Thymus (tissue), 14 donors: Measurements from ENCODE around the gene MYORG. TPM values are rescaled to one million over a fixed set of nuclear protein-coding genes. Genes with fewer than 3 reads are reported as not detected.

Source experiments
- DNase-seq, 9 donors: peaks; one replicate each; pipeline ENCODE4 v3.0.0-alpha.2; 2013; ENCODE audit warnings: low spot score in 9 of 9, low read depth in 6 of 9, missing footprints in 1 of 9
- H3K27ac ChIP-seq, 2 donors: one replicate each; pipeline ENCODE4 v1.5.1; 2013; ENCODE audit warnings: control low read depth in 1 of 2, low read depth in 1 of 2, low read length in 1 of 2, mild to moderate bottlenecking in 1 of 2, moderate library complexity in 1 of 2
- H3K27me3 ChIP-seq, 2 donors: one replicate each; pipeline ENCODE4 v1.5.1; 2013; ENCODE audit warnings: low read length in 1 of 2; ENCODE audit not compliant: control insufficient read depth in 2 of 2, insufficient read depth in 1 of 2
- H3K36me3 ChIP-seq, 2 donors: one replicate each; pipeline ENCODE4 v1.5.1; 2013; ENCODE audit warnings: low read length in 1 of 2, mild to moderate bottlenecking in 1 of 2, moderate library complexity in 1 of 2; ENCODE audit not compliant: control insufficient read depth in 2 of 2, insufficient read depth in 2 of 2
- H3K4me1 ChIP-seq, 2 donors: one replicate each; pipeline ENCODE4 v1.5.1; 2013; ENCODE audit warnings: low read length in 2 of 2; ENCODE audit not compliant: control insufficient read depth in 2 of 2, insufficient read depth in 2 of 2
- H3K4me3 ChIP-seq, 2 donors: one replicate each; pipeline ENCODE4 v1.5.1; 2013; ENCODE audit warnings: low read length in 2 of 2, control low read depth in 1 of 2, mild to moderate bottlenecking in 1 of 2
- H3K9me3 ChIP-seq, 2 donors: one replicate each; pipeline ENCODE4 v1.5.1; 2013; ENCODE audit warnings: low read length in 1 of 2, mild to moderate bottlenecking in 1 of 2; ENCODE audit not compliant: control insufficient read depth in 2 of 2, insufficient read depth in 1 of 2
- WGBS: extraction: QIAGEN DNeasy Blood & Tissue Kit; methylation state at CpG from one replicate; pipeline ENCODE4 v1.1.7; 2013; 5-methylcytosine and 5-hydroxymethylcytosine counted together
- long read RNA-seq, 10 donors: transcript quantifications; one replicate each; lab custom pipeline, GENCODE V29; 2026
- polyA plus RNA-seq: library from polyadenylated mRNA; stranded (reverse); fragments of 200-250 nt; gene quantifications from one replicate; pipeline ENCODE4 v1.2.3, GENCODE V29; 2013
- total RNA-seq: library from RNA; stranded (reverse); fragments of 120-200 nt; gene quantifications from one replicate; pipeline ENCODE4 v1.2.4, GENCODE V29; 2013
- donor health status: healthy.

The MYORG gene
- total RNA-seq (0.52 TPM), polyA plus RNA-seq (1.3 TPM)
- long read RNA-seq, donor 1, result 0 reads
- long read RNA-seq, donor 2, result 0 reads
- long read RNA-seq, donor 3, result 0 reads
- long read RNA-seq, donor 4, result 0 reads
- long read RNA-seq, donor 5, result 0 reads
- long read RNA-seq, donor 6, full-length matches to known transcripts, result 2 of 2 reads
- long read RNA-seq, donor 6, partial matches to known transcripts, result 0 of 2 reads
- long read RNA-seq, donor 6, other reads (novel, unspliced or antisense), result 0 of 2 reads
- long read RNA-seq, donor 7, result 0 reads
- long read RNA-seq, donor 8, full-length matches to known transcripts, result 1 of 1 reads
- long read RNA-seq, donor 8, partial matches to known transcripts, result 0 of 1 reads
- long read RNA-seq, donor 8, other reads (novel, unspliced or antisense), result 0 of 1 reads
- long read RNA-seq, donor 9, result 0 reads
- long read RNA-seq, donor 10, result 0 reads

- DNase-seq, result peak; percentile 74 to 95 (median 89)
- peaks cover 0 to 5% of the 10 kb centered on the region in 2 donors for H3K36me3 ChIP-seq
- peaks cover 7 to 42% of the 10 kb centered on the region in 2 donors for H3K4me1 ChIP-seq
- peak within 1 kb of the TSS; percentile 54 to 57 for H3K4me3 ChIP-seq
- under 1% methylated on average over 54 of the region's 54 CpGs for WGBS
- peaks cover 1 to 17% of the 10 kb centered on the region in 2 donors for H3K9me3 ChIP-seq
- peaks cover 6 to 87% of the 10 kb centered on the region in 2 donors for H3K27me3 ChIP-seq
- H3K27ac ChIP-seq, result peak within 1 kb of the TSS in 1 of 2 donors; percentile 48
Measured at GRCh38 chr9:34376596-34377403, at the start of gene MYORG. Gene MYORG (minus strand): TSS chr9:34376898. CDS start chr9:34372943, 3,955 bp downstream.

- H3K9me3 ChIP-seq, result peaks cover 0 to 1% of the 10 kb centered on the region in 2 donors
- H3K4me3 ChIP-seq, result no peak overlapping the region
- no peaks in the 10 kb centered on the region for H3K36me3 ChIP-seq
- no peak overlapping the region for H3K27ac ChIP-seq
- no peaks in the 10 kb centered on the region for H3K4me1 ChIP-seq
- 78% methylated on average over 4 of the region's 4 CpGs for WGBS
- DNase-seq, result no peak
- H3K27me3 ChIP-seq, result no peaks in the 10 kb centered on the region
Measured at GRCh38 chr9:34419716-34420504, 43.2 kb upstream of the MYORG start.

DNA sequence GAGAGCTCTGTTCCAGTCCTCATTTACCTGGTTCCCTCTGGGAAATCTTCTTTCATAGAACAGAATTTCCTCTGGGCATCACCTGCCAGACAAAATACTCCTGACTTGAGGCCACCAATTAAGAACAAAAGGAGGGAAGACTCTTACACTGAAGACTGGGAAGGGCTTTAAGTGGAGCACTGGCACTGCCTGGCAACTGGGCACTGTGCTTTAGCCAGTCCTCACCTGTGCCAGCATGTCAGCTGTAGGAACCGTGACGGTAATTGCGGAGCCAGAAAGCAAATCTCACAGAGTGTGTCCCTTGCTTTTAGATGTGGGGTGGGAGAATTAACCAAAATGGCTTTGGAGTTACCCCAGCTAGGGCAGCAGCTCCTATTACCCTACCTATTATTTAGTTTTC lies 41.0 kb upstream of the MYORG start:
- Histone ChIP-seq H3K9me3 (peaks cover 0 to 1% of the 10 kb centered on the region in 2 donors), H3K27ac (no peak overlapping the region), H3K4me3 (no peak overlapping the region), H3K27me3 (no peaks in the 10 kb centered on the region), H3K36me3 (no peaks in the 10 kb centered on the region), H3K4me1 (no peaks in the 10 kb centered on the region)
- over 99% methylated on average over 3 of the region's 3 CpGs for WGBS
- no peak for DNase-seq

- WGBS, result 24% methylated on average over 6 of the region's 6 CpGs
- Histone ChIP-seq H3K27me3 (no peaks in the 10 kb centered on the region), H3K4me1 (no peaks in the 10 kb centered on the region), H3K4me3 (no peak overlapping the region), H3K27ac (no peak overlapping the region), H3K36me3 (no peaks in the 10 kb centered on the region), H3K9me3 (no peaks in the 10 kb centered on the region)
- peak in 8 of 9 donors; percentile 24 to 79 (median 54) for DNase-seq
Measured at GRCh38 chr9:34413231-34413852, 36.6 kb upstream of the MYORG start.

DNA sequence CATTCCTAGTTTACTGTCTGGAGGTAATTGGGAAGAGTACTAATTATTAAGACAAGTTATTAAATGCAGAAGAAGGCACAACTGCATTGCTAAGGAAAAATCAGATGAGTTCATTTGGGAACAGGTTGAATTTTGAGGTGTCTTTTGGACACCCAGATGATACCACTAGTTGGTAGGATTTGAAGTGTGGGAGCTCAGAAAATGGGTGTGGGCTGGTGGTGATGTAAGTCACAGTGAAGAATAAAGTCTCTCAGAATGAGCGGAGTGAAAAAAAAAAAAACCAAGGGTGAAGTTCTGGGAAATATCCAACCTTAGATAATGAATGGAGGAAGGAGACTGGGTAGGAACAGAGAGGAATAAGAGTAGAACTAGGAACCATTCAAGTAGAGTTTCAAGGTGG lies 35.6 kb upstream of the MYORG start:
- WGBS, result 44% methylated on average over 1 of the region's 1 CpG
- Histone ChIP-seq H3K27ac (no peak overlapping the region), H3K9me3 (no peaks in the 10 kb centered on the region), H3K4me1 (no peaks in the 10 kb centered on the region), H3K27me3 (no peaks in the 10 kb centered on the region), H3K4me3 (no peak overlapping the region), H3K36me3 (no peaks in the 10 kb centered on the region)
- no peak for DNase-seq

- Histone ChIP-seq H3K9me3 (no peaks in the 10 kb centered on the region), H3K4me3 (no peak overlapping the region), H3K27ac (no peak overlapping the region), H3K27me3 (no peaks in the 10 kb centered on the region), H3K4me1 (no peaks in the 10 kb centered on the region), H3K36me3 (no peaks in the 10 kb centered on the region)
- no peak for DNase-seq
- 98% methylated on average over 2 of the region's 2 CpGs for WGBS
Measured at GRCh38 chr9:34409154-34409553, 32.5 kb upstream of the MYORG start.

GRCh38 chr9:34408173-34408572 lies 31.5 kb upstream of the MYORG start:
- no peak overlapping the region for H3K27ac ChIP-seq
- H3K9me3 ChIP-seq, result no peaks in the 10 kb centered on the region
- no peaks in the 10 kb centered on the region for H3K27me3 ChIP-seq
- no peak overlapping the region for H3K4me3 ChIP-seq
- H3K4me1 ChIP-seq, result no peaks in the 10 kb centered on the region
- no peak for DNase-seq
- 100% methylated on average over 1 of the region's 1 CpG for WGBS
- H3K36me3 ChIP-seq, result peaks cover 0 to 3% of the 10 kb centered on the region in 2 donors

DNA sequence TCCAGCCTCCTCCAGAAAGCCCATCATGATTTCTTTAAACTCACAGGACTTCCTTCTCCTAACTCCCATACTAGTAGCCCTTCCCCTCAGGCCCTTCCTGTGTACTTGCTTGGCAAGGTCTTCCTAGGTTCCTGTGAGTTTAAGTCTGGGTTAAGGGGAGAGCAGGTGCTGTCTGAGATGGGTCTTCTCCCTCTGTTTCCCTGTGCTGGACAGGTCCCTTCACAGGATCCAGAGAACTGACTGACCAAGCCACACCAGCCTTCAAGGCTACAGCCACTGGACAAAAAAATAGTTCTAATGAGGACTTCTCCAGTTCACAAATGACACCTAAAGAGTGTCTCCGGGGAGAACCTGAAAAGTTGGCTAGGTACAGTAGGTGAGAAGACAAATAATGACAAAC lies 29.5 kb upstream of the MYORG start:
- Histone ChIP-seq H3K27ac (no peak overlapping the region), H3K36me3 (peaks cover 4 to 16% of the 10 kb centered on the region in 2 donors), H3K4me1 (no peaks in the 10 kb centered on the region), H3K4me3 (no peak overlapping the region), H3K27me3 (no peaks in the 10 kb centered on the region), H3K9me3 (no peaks in the 10 kb centered on the region)
- DNase-seq, result no peak
- WGBS, result 98% methylated on average over 1 of the region's 1 CpG
